Thyroid gland (tissue), 4 donors: ENCODE data around the gene SV2A.

Experiments used
- CTCF ChIP-seq, 6 experiments: fragments of 200-600 bp in 3 of 6; fragments of 450-650 bp in 3 of 6; sonication (generic) in 3 of 6; IDR thresholded peaks; one replicate each; pipeline ENCODE4 v1.5.1; 2016 to 2019; ENCODE audit warnings: antibody characterized with exemption in 6 of 6, mild to moderate bottlenecking in 2 of 6, inconsistent platforms in 1 of 6, moderate library complexity in 1 of 6
- POLR2A ChIP-seq, 2 donors: fragments of 450-650 bp; IDR thresholded peaks; one replicate each; pipeline ENCODE4 v1.6.1; 2017; ENCODE audit warnings: antibody characterized with exemption in 2 of 2, mild to moderate bottlenecking in 2 of 2, moderate library complexity in 1 of 2

- TF ChIP-seq CTCF (IDR thresholded peaks at IDR 0.05) (no peak), POLR2A (IDR thresholded peaks at IDR 0.05) (no peak)
Measured at GRCh38 chr1:149914545-149914944, 3.1 kb downstream of the SV2A start.
